Vagina (tissue), 2 donors: Measurements from ENCODE around the gene TNFSF8. TPM values are rescaled to one million over a fixed set of nuclear protein-coding genes. Genes with fewer than 3 reads are reported as not detected.

Source experiments
- DNase-seq, 2 donors: peaks; one replicate each; pipeline ENCODE4 v3.0.0-alpha.2; 2017; ENCODE audit errors: extremely low spot score in 2 of 2
- H3K27ac ChIP-seq: fragments of 200-600 bp; sonication (generic); one replicate; pipeline ENCODE4 v1.5.1; 2019
- H3K27me3 ChIP-seq: fragments of 200-600 bp; sonication (generic); one replicate; pipeline ENCODE4 v1.5.1; 2019
- H3K36me3 ChIP-seq, 2 donors: fragments of 200-600 bp; sonication (generic); one replicate each; pipeline ENCODE4 v1.5.1; 2017 to 2019
- H3K4me1 ChIP-seq: fragments of 200-600 bp; sonication (generic); one replicate; pipeline ENCODE4 v1.5.1; 2019
- H3K4me3 ChIP-seq, 2 donors: fragments of 200-600 bp; sonication (generic); 1 replicate in 1 of 2; 2 replicates in 1 of 2; pipeline ENCODE4 v1.5.1; 2016 to 2019
- H3K9me3 ChIP-seq: fragments of 200-600 bp; sonication (generic); one replicate; pipeline ENCODE4 v1.5.1; 2019
- POLR2A ChIP-seq, 2 donors: fragments of 450-650 bp; IDR thresholded peaks; one replicate each; pipeline ENCODE4 v1.6.1; 2017; ENCODE audit warnings: antibody characterized with exemption in 2 of 2, mild to moderate bottlenecking in 2 of 2, moderate library complexity in 2 of 2
- POLR2AphosphoS5 ChIP-seq, 2 donors: sonication (generic); formaldehyde crosslinking; IDR thresholded peaks; one replicate each; pipeline ENCODE4 v1.9.0; 2017; ENCODE audit warnings: antibody characterized with exemption in 2 of 2, mild to moderate bottlenecking in 2 of 2, low read depth in 1 of 2; ENCODE audit not compliant: insufficient read depth in 1 of 2
- intact Hi-C: fragments of 100-400 bp; cut with DNase I; formaldehyde crosslinking; loops from one replicate; pipeline ENCODE4 v1.15.1; 2023
- total RNA-seq: library from RNA; depleted of rRNA; stranded (reverse); fragments of >200 nt; gene quantifications from one replicate; pipeline ENCODE4 v1.2.3, GENCODE V29; 2016
- TF ChIP-seq, protein P1 (sequence below), 3 experiments: fragments of 450-650 bp in 2 of 3; fragments of 200-600 bp in 1 of 3; sonication (generic) in 1 of 3; IDR thresholded peaks; one replicate each; pipeline ENCODE4 v1.5.1; 2017 to 2019; ENCODE audit warnings: antibody characterized with exemption in 3 of 3, mild to moderate bottlenecking in 2 of 3, moderate library complexity in 2 of 3

The TNFSF8 gene
- total RNA-seq, 1 donor from 2014 or later, result 4.2 TPM

DNA sequence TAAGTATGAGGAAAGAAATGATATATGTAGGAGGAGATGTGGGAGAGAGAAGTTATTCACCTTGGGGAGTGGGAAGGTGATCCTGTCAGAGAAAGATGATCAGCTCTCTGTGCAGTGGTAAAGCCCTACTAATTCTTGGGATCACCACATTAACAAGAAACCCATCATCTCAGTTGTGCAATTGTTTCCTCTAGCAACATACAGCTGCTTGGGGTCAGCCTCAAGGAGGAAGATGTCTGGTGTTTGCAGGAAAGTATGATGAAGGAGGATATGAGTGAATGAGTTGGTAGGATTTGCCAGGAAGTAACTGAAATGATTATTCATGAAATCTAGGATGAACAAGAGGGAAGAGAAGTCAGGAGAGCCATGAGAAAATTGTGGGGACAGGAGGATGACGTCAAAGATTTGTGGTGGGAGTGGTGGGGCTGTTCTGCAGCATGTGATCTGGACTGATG lies 50.1 kb downstream of the TNFSF8 start:
- Histone ChIP-seq H3K27ac (no peak overlapping the region), H3K27me3 (no peaks in the 10 kb centered on the region), H3K36me3 (no peaks in the 10 kb centered on the region), H3K4me3 (no peak overlapping the region), H3K9me3 (no peaks in the 10 kb centered on the region), H3K4me1 (no peaks in the 10 kb centered on the region)
- TF ChIP-seq POLR2A (IDR thresholded peaks at IDR 0.05), result no peak
- TF ChIP-seq POLR2AphosphoS5 (IDR thresholded peaks at IDR 0.05; ENCODE audit: insufficient read depth in 1 of 2, low read depth in 1 of 2), result no peak
- TF ChIP-seq, protein P1, sequence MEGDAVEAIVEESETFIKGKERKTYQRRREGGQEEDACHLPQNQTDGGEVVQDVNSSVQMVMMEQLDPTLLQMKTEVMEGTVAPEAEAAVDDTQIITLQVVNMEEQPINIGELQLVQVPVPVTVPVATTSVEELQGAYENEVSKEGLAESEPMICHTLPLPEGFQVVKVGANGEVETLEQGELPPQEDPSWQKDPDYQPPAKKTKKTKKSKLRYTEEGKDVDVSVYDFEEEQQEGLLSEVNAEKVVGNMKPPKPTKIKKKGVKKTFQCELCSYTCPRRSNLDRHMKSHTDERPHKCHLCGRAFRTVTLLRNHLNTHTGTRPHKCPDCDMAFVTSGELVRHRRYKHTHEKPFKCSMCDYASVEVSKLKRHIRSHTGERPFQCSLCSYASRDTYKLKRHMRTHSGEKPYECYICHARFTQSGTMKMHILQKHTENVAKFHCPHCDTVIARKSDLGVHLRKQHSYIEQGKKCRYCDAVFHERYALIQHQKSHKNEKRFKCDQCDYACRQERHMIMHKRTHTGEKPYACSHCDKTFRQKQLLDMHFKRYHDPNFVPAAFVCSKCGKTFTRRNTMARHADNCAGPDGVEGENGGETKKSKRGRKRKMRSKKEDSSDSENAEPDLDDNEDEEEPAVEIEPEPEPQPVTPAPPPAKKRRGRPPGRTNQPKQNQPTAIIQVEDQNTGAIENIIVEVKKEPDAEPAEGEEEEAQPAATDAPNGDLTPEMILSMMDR (IDR thresholded peaks at IDR 0.05), result no peak
- intact Hi-C loops, result no loop called here
- no peak for DNase-seq

DNA sequence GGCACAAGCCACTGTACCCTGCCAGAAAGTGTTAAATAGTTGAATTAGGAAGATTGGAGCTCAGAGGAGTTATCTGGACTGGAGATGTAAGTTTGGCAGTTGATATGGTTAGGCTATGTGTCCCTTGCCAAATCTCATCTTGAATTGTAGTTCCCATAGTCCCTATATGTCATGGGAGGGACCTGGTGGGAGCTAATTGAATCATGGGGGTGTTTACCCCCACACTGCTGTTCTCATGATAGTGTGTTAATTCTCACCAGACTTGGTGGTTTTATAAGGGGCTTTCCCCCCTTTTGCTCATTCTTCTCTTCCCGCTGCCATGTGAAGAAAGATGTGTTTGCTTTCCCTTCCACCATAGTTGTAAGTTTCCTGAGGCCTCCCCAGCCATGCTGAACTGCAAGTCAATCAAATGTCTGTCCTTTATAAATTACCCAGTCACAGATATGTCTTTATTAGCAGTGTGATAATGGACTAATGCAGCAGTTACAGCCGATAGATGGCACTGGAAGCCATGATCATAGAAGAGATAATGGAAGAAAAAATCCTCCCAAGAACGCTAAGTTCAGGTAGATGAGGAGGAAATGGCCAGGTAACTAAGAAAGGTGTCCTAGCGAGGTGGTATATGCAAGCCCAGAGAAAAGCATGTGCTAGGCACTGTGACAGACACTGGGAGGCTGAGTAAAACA lies 51.4 kb downstream of the TNFSF8 start:
- intact Hi-C loops, result no loop called here
- no peak for DNase-seq
- no peak overlapping the region for H3K27ac ChIP-seq
- H3K4me3 ChIP-seq, result no peak overlapping the region
- TF ChIP-seq, protein P1 (IDR thresholded peaks at IDR 0.05), result no peak
- TF ChIP-seq POLR2A (IDR thresholded peaks at IDR 0.05), result no peak
- TF ChIP-seq POLR2AphosphoS5 (IDR thresholded peaks at IDR 0.05; ENCODE audit: insufficient read depth in 1 of 2, low read depth in 1 of 2), result no peak
- no peaks in the 10 kb centered on the region for H3K4me1 ChIP-seq
- H3K27me3 ChIP-seq, result no peaks in the 10 kb centered on the region
- H3K36me3 ChIP-seq, result no peaks in the 10 kb centered on the region
- H3K9me3 ChIP-seq, result no peaks in the 10 kb centered on the region

DNA sequence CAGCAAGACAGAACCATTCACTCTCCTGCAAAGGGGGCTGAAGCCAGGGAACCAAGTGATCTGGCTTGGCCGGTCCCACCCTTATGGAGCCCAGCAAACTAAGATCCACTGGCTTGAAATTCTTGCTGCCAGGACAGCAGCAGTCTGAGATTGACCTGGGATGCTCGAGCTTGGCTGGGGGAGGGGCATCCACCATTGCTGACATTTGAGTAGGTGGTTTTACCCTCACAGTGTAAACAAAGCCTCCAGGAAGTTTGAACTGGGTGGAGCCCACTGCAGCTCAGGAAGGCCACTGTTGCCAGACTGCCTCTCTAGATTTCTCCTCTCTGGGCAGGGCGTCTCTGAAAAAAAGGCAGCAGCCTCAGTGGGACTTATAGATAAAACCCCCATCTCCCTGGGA lies 60.5 kb downstream of the TNFSF8 start:
- no peaks in the 10 kb centered on the region for H3K27me3 ChIP-seq
- TF ChIP-seq POLR2AphosphoS5 (IDR thresholded peaks at IDR 0.05; ENCODE audit: insufficient read depth in 1 of 2, low read depth in 1 of 2), result no peak
- TF ChIP-seq, protein P1 (IDR thresholded peaks at IDR 0.05), result no peak
- no peak for TF ChIP-seq POLR2A (IDR thresholded peaks at IDR 0.05)
- intact Hi-C loops, result no loop called here
- H3K27ac ChIP-seq, result no peak overlapping the region
- no peaks in the 10 kb centered on the region for H3K4me1 ChIP-seq
- no peak for DNase-seq
- H3K36me3 ChIP-seq, result no peaks in the 10 kb centered on the region
- H3K9me3 ChIP-seq, result no peaks in the 10 kb centered on the region
- H3K4me3 ChIP-seq, result no peak overlapping the region

DNA sequence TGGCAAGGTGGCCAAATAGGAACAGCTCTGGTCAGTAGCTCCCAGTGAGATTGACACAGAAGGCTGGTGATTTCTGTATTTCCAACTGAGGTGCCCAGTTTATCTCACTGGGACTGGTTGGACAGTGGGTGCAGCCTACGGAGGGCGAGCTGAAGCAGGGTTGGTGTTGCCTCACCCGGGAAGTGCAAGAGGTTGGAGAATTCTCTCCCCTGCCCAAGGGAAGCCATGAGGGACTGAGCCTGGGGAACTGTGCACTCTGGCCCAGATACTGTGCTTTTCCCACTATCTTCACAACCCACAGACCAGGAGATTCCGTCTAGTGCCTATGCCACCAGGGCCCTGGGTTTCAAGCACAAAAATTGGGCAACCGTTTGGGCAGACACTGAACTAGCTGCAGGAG lies 61.0 kb downstream of the TNFSF8 start:
- Histone ChIP-seq H3K4me1 (no peaks in the 10 kb centered on the region), H3K9me3 (no peaks in the 10 kb centered on the region), H3K4me3 (no peak overlapping the region), H3K36me3 (no peaks in the 10 kb centered on the region), H3K27me3 (no peaks in the 10 kb centered on the region), H3K27ac (no peak overlapping the region)
- no peak for DNase-seq
- TF ChIP-seq POLR2A (IDR thresholded peaks at IDR 0.05) (no peak), POLR2AphosphoS5 (IDR thresholded peaks at IDR 0.05; ENCODE audit: insufficient read depth in 1 of 2, low read depth in 1 of 2) (no peak)
- TF ChIP-seq, protein P1 (IDR thresholded peaks at IDR 0.05), result no peak
- intact Hi-C loops, result no loop called here

DNA sequence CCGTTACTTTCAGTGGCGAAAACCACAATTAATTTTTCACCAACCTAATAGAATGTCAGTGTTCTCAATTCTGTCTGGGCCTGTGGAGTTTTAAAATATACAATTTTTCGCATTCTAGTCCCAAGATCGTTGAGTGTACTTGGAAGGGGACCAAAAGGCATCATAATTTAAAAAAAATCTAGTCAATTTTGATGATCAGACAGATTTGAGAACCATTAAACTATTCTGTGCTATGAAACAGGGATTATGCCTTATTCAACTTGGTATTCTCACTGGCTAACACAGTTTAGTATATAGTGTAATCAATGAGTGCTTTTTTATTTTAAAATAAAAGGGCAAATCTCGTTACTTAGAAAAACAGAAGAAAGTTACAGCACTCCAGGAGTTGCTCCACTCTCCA lies 63.1 kb downstream of the TNFSF8 start:
- intact Hi-C loops, result no loop called here
- no peak overlapping the region for H3K4me3 ChIP-seq
- TF ChIP-seq POLR2A (IDR thresholded peaks at IDR 0.05) (no peak), POLR2AphosphoS5 (IDR thresholded peaks at IDR 0.05; ENCODE audit: insufficient read depth in 1 of 2, low read depth in 1 of 2) (no peak)
- TF ChIP-seq, protein P1 (IDR thresholded peaks at IDR 0.05), result no peak

More for the DNA sequence above, 63.1 kb downstream of the TNFSF8 start:
- no peak for DNase-seq
- Histone ChIP-seq H3K4me1 (no peaks in the 10 kb centered on the region), H3K27ac (no peak overlapping the region), H3K27me3 (no peaks in the 10 kb centered on the region), H3K9me3 (no peaks in the 10 kb centered on the region), H3K36me3 (no peaks in the 10 kb centered on the region)
